Epithelial cell of esophagus (primary cell): Measurements from ENCODE around the gene SCN5A.

Source experiments
- DNase-seq: peaks from one replicate; pipeline ENCODE4 v3.0.0; 2010; ENCODE audit warnings: low read depth
- H3K4me3 ChIP-seq: 2 replicates; pipeline ENCODE4 v1.5.1; 2011; ENCODE audit warnings: mild to moderate bottlenecking, low read length, control low read depth
- CTCF ChIP-seq: IDR thresholded peaks from 2 replicates; pipeline ENCODE4 v1.5.1; 2011; ENCODE audit warnings: low read depth, mild to moderate bottlenecking, low read length, control low read depth, inconsistent platforms; ENCODE audit not compliant: insufficient read depth; ENCODE audit errors: missing control alignments

Gene SCN5A

DNA sequence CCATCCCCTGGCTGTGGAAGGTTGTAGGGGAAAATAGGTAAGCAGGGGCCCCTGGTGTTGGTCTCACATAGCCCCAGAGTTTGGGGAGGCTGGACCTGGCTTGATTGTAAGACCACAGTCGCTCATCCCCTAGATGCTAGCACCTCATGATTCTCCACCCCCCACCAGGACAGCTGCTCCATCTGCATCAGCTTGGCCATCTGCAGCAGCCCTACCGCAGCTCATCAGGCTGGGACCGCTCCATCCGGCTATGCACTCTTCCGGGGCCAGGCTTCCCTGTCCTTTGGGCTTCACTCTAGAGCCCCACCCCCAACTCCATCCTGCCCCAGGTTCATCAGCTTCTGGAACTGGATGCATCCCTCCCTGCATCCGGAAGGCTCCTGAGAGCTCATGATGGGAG is 12.6 kb downstream of the SCN5A start:
- TF ChIP-seq CTCF: no peak
- no peak for DNase-seq
- no peak overlapping the region for H3K4me3 ChIP-seq

GRCh38 chr3:38636464-38636863 is 13.0 kb downstream of the SCN5A start:
- TF ChIP-seq CTCF: no peak
- no peak for DNase-seq
- no peak overlapping the region for H3K4me3 ChIP-seq

DNA sequence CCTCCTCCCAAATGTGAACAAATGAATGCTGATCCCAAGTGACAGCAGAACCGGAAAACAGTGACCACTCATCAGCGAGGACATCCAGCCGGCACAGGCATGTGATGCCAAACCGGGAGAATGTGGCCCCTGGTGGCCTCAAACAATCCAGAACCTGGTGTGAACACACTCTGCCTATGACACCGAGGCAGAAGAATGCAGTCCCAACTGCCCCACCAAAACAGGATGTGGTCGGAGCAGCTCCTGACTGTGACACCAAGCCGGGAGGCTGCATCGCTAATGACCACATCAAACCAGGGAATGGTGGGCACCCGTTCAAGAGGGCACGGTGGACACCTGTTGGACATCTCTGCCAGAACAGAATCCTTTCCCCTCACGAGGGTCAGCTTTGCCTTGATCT is 15.4 kb downstream of the SCN5A start:
- H3K4me3 ChIP-seq: no peak overlapping the region
- no peak for TF ChIP-seq CTCF
- no peak for DNase-seq

DNA sequence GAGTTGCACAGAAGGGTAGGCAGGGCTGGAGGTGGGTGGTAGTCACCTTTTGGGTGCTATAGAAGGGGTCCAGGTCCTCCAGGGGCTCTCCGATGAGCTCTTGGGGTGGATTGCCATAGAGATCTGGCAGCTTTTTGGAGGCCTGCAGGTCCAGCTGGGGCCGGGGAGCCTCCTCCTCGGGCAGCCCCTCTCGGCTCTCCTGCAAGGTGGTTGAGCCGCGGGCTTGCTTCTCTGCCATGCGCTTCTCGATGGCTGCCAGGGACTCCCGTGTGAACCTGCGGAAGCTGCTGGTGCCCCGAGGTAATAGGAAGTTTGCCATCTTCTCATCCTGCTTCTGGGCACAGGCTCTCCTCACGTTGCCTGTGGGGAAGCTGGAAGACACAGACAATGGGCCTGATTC is 16.5 kb downstream of the SCN5A start:
- H3K4me3 ChIP-seq: no peak overlapping the region
- no peak for TF ChIP-seq CTCF
- DNase-seq: no peak

DNA sequence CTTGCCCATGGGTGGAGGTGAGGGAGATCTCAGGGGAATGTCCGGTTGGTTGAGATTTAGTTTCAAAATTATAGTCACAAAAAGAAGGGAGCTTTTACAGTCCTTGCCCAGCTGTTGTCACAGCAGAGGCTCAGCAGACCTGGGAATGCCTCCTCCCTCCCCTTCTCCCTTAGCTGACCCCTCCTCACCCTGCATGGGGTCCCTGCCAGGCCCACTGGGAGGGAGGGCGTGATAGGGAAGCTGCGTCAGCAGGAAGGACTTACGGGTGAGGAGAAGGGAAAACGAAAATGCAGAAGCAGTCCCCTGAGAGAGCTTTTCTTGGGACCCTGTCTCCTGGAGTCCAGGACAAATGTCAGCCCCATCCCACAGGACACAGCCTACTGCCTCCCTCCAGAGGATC is 18.9 kb downstream of the SCN5A start:
- TF ChIP-seq CTCF: no peak
- DNase-seq: no peak
- no peak overlapping the region for H3K4me3 ChIP-seq

DNA sequence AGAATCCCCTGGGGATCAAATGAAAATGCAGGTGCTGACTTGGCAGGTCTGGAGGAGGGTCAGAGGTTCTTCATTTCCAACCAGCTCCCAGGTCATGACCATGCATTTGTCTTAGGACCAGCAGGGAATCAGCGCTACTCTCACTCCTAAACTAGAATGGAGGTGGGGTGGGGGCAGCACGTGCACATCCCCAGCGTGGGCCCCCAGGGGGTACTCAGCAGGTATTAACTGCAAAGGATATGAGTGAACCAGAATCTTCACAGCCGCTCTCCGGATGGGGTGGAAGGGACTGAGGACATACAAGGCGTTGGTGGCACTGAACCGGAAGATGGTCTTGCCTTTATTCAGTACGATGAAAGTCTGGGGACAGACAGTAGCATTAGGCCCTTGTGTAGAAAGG is 19.4 kb downstream of the SCN5A start:
- H3K4me3 ChIP-seq: no peak overlapping the region
- no peak for TF ChIP-seq CTCF
- DNase-seq: no peak

DNA sequence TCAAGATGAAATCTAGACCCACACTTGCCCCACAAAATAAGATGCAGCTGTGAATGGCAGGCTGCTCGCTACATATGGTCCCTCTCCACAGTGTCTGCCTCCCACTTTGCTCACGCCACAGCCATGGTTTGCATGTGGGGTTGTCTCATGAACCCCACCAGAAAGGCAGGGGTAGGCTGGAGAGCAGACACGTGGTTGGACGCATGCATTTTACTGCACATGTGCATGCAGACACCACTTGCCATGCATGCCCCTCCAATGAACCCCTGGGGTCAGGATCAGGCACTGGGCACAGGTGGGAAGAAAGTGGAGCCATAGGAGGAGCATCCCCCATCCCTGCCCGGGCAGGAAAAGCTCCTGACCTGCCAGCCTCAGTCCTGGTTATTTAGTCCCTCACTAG is 20.7 kb downstream of the SCN5A start:
- TF ChIP-seq CTCF: no peak
- no peak for DNase-seq

More for the DNA sequence above, 20.7 kb downstream of the SCN5A start:
- H3K4me3 ChIP-seq: no peak overlapping the region
